Tibial nerve (tissue), 4 donors: ENCODE measurements around the gene DAPP1. TPM values are rescaled to one million over a fixed set of nuclear protein-coding genes. Genes with fewer than 3 reads are reported as not detected.

Experiments used
- DNase-seq, 2 donors: peaks; one replicate each; pipeline ENCODE4 v3.0.0-alpha.2; 2019; ENCODE audit warnings: low spot score in 2 of 2
- H3K27ac ChIP-seq, 4 donors: fragments of 200-600 bp; sonication (generic) in 3 of 4; one replicate each; pipeline ENCODE4 v1.5.1; 2017 to 2019; ENCODE audit warnings: mild to moderate bottlenecking in 1 of 4
- H3K27me3 ChIP-seq, 2 donors: fragments of 200-600 bp; sonication (generic) in 1 of 2; one replicate each; pipeline versions ENCODE4 v1.5.1 to v1.6.0; 2017 to 2019
- H3K36me3 ChIP-seq, 3 donors: fragments of 200-600 bp; sonication (generic); one replicate each; pipeline ENCODE4 v1.5.1; 2018 to 2019
- H3K4me1 ChIP-seq, 4 donors: fragments of 200-600 bp; sonication (generic) in 3 of 4; one replicate each; pipeline ENCODE4 v1.5.1; 2017 to 2019
- H3K4me3 ChIP-seq, 4 donors: fragments of 200-600 bp; sonication (generic) in 3 of 4; one replicate each; pipeline ENCODE4 v1.5.1; 2017 to 2019; ENCODE audit warnings: mild to moderate bottlenecking in 1 of 4, moderate library complexity in 1 of 4
- H3K9me3 ChIP-seq, 4 donors: fragments of 200-600 bp; sonication (generic) in 3 of 4; one replicate each; pipeline ENCODE4 v1.5.1; 2017 to 2019
- CTCF ChIP-seq, 5 experiments: fragments of 200-600 bp in 3 of 5; fragments of 450-650 bp in 2 of 5; sonication (generic) in 3 of 5; IDR thresholded peaks; one replicate each; pipeline ENCODE4 v1.5.1; 2016 to 2019; ENCODE audit warnings: antibody characterized with exemption in 5 of 5, mild to moderate bottlenecking in 3 of 5, moderate library complexity in 2 of 5
- EP300 ChIP-seq, 2 donors: sonication (generic); formaldehyde crosslinking; IDR thresholded peaks; one replicate each; pipeline ENCODE4 v1.6.1; 2017; ENCODE audit warnings: antibody characterized with exemption in 2 of 2, mild to moderate bottlenecking in 1 of 2
- POLR2A ChIP-seq, 2 donors: fragments of 450-650 bp; IDR thresholded peaks; one replicate each; pipeline ENCODE4 v1.6.1; 2017; ENCODE audit warnings: antibody characterized with exemption in 2 of 2, mild to moderate bottlenecking in 2 of 2, moderate library complexity in 2 of 2
- WGBS, 2 donors: methylation state at CpG; one replicate each; pipeline ENCODE4 v1.1.5; 2018; 5-methylcytosine and 5-hydroxymethylcytosine counted together
- total RNA-seq, 4 donors: library from RNA; depleted of rRNA; stranded (reverse); fragments of >200 nt; gene quantifications; one replicate each; pipeline ENCODE4 v1.1.0, GENCODE V29; 2016

The DAPP1 gene
- total RNA-seq, 4 donors from 2014 or later, result 0.42 to 4.2 (median 1.2) TPM

- no peak for DNase-seq
- WGBS, 2 donors, result 90 to 92% methylated on average over 3 of the region's 3 CpGs
- Histone ChIP-seq H3K27me3 (no peaks in the 10 kb centered on the region), H3K4me3 (no peak overlapping the region), H3K27ac (no peak overlapping the region), H3K9me3 (no peaks in the 10 kb centered on the region), H3K4me1 (no peaks in the 10 kb centered on the region), H3K36me3 (no peaks in the 10 kb centered on the region)
- TF ChIP-seq EP300 (IDR thresholded peaks at IDR 0.05), result no peak
- no peak for TF ChIP-seq CTCF (IDR thresholded peaks at IDR 0.05)
- no peak for TF ChIP-seq POLR2A (IDR thresholded peaks at IDR 0.05)
Measured at GRCh38 chr4:99824070-99824599, 7.5 kb downstream of the DAPP1 start.

GRCh38 chr4:99825272-99825671 lies 8.6 kb downstream of the DAPP1 start:
- no peaks in the 10 kb centered on the region for H3K9me3 ChIP-seq
- WGBS, 2 donors, result 71 to 73% methylated on average over 3 of the region's 3 CpGs
- no peaks in the 10 kb centered on the region for H3K27me3 ChIP-seq
- H3K36me3 ChIP-seq, result no peaks in the 10 kb centered on the region
- H3K27ac ChIP-seq, result no peak overlapping the region
- no peak for TF ChIP-seq CTCF (IDR thresholded peaks at IDR 0.05)
- TF ChIP-seq EP300 (IDR thresholded peaks at IDR 0.05), result no peak
- TF ChIP-seq POLR2A (IDR thresholded peaks at IDR 0.05), result no peak
- no peak for DNase-seq
- no peaks in the 10 kb centered on the region for H3K4me1 ChIP-seq
- H3K4me3 ChIP-seq, result no peak overlapping the region

- Histone ChIP-seq H3K9me3 (no peaks in the 10 kb centered on the region), H3K27ac (no peak overlapping the region), H3K4me3 (no peak overlapping the region), H3K27me3 (no peaks in the 10 kb centered on the region), H3K36me3 (no peaks in the 10 kb centered on the region), H3K4me1 (no peaks in the 10 kb centered on the region)
- no peak for DNase-seq
- TF ChIP-seq EP300 (IDR thresholded peaks at IDR 0.05) (no peak), CTCF (IDR thresholded peaks at IDR 0.05) (no peak), POLR2A (IDR thresholded peaks at IDR 0.05) (no peak)
- WGBS, 2 donors, result 72 to 89% methylated on average over 1 of the region's 1 CpG
Measured at GRCh38 chr4:99826016-99826415, 9.4 kb downstream of the DAPP1 start.

GRCh38 chr4:99827454-99827853 lies 10.8 kb downstream of the DAPP1 start:
- 79 to 83% methylated on average over 6 of the region's 6 CpGs for WGBS, 2 donors
- H3K36me3 ChIP-seq, result no peaks in the 10 kb centered on the region
- no peak for DNase-seq
- no peak overlapping the region for H3K4me3 ChIP-seq
- no peak overlapping the region for H3K27ac ChIP-seq
- no peaks in the 10 kb centered on the region for H3K4me1 ChIP-seq
- TF ChIP-seq POLR2A (IDR thresholded peaks at IDR 0.05) (no peak), CTCF (IDR thresholded peaks at IDR 0.05) (no peak), EP300 (IDR thresholded peaks at IDR 0.05) (no peak)
- H3K9me3 ChIP-seq, result no peaks in the 10 kb centered on the region
- no peaks in the 10 kb centered on the region for H3K27me3 ChIP-seq

GRCh38 chr4:99827857-99828256 lies 11.2 kb downstream of the DAPP1 start:
- Histone ChIP-seq H3K4me3 (no peak overlapping the region), H3K27me3 (no peaks in the 10 kb centered on the region), H3K36me3 (no peaks in the 10 kb centered on the region), H3K9me3 (no peaks in the 10 kb centered on the region), H3K4me1 (no peaks in the 10 kb centered on the region), H3K27ac (no peak overlapping the region)
- 82 to 92% methylated on average over 1 of the region's 1 CpG for WGBS, 2 donors
- TF ChIP-seq POLR2A (IDR thresholded peaks at IDR 0.05), result no peak
- TF ChIP-seq CTCF (IDR thresholded peaks at IDR 0.05), result no peak
- no peak for TF ChIP-seq EP300 (IDR thresholded peaks at IDR 0.05)
- no peak for DNase-seq
